CD4-positive, CD25-positive, alpha-beta regulatory T cell (primary cell): ENCODE results near the gene NUAK1. TPM values are rescaled to one million over a fixed set of nuclear protein-coding genes. Genes with fewer than 3 reads are reported as not detected.

Source experiments
- ATAC-seq, 2 donors: fragments of 150-1000 bp; cut with Tn5 transposase; one replicate each; pipeline ENCODE4 v1.10.0; 2021; ENCODE audit warnings: low read depth in 2 of 2, moderate number of reproducible peaks in 2 of 2, moderate library complexity in 1 of 2
- DNase-seq, 3 donors: peaks; one replicate each; pipeline versions ENCODE4 v3.0.0 to v3.0.0-alpha.2; 2012 to 2022; ENCODE audit warnings: mixed read lengths in 1 of 3
- H3K27ac ChIP-seq: one replicate; pipeline ENCODE4 v1.7.0; 2013; ENCODE audit warnings: mild to moderate bottlenecking, low read length; ENCODE audit not compliant: insufficient read depth, poor library complexity, severe bottlenecking
- H3K27me3 ChIP-seq: one replicate; pipeline ENCODE4 v1.7.0; 2013; ENCODE audit warnings: low read length; ENCODE audit not compliant: control insufficient read depth, insufficient read depth
- H3K36me3 ChIP-seq: one replicate; pipeline ENCODE4 v1.7.0; 2013; ENCODE audit warnings: mild to moderate bottlenecking, low read length, moderate library complexity; ENCODE audit not compliant: control insufficient read depth, insufficient read depth
- H3K4me1 ChIP-seq: 2 replicates; pipeline ENCODE4 v1.7.0; 2013; ENCODE audit warnings: mild to moderate bottlenecking, low read length; ENCODE audit not compliant: insufficient read depth, control insufficient read depth, poor library complexity, severe bottlenecking
- H3K4me3 ChIP-seq: one replicate; pipeline ENCODE4 v1.7.0; 2013; ENCODE audit warnings: low read depth, mild to moderate bottlenecking, low read length, moderate library complexity
- H3K9me3 ChIP-seq, 2 experiments: 1 replicate in 1 of 2; 2 replicates in 1 of 2; pipeline ENCODE4 v1.7.0; 2013; ENCODE audit warnings: low read length in 2 of 2, mild to moderate bottlenecking in 1 of 2, moderate library complexity in 1 of 2; ENCODE audit not compliant: control insufficient read depth in 2 of 2
- H3K27ac Mint-ChIP-seq, 3 donors: one replicate each; pipeline ENCODE4 v1.8.0; 2020 to 2022; ENCODE audit warnings: mild to moderate bottlenecking in 3 of 3, mixed read lengths in 3 of 3, moderate library complexity in 2 of 3
- H3K27me3 Mint-ChIP-seq: one replicate; pipeline ENCODE4 v1.8.0; 2022; ENCODE audit warnings: mild to moderate bottlenecking, mixed read lengths
- H3K36me3 Mint-ChIP-seq: one replicate; pipeline ENCODE4 v1.8.0; 2020; ENCODE audit warnings: mixed read lengths
- H3K4me1 Mint-ChIP-seq, 4 donors: one replicate each; pipeline ENCODE4 v1.8.0; 2020 to 2022; ENCODE audit warnings: mixed read lengths in 4 of 4, mild to moderate bottlenecking in 1 of 4
- H3K4me3 Mint-ChIP-seq, 4 donors: one replicate each; pipeline ENCODE4 v1.8.0; 2020 to 2022; ENCODE audit warnings: mild to moderate bottlenecking in 4 of 4, mixed read lengths in 4 of 4, moderate library complexity in 3 of 4
- H3K9me3 Mint-ChIP-seq, 7 donors: one replicate each; pipeline ENCODE4 v1.8.0; 2020 to 2022; ENCODE audit warnings: mixed read lengths in 7 of 7, mild to moderate bottlenecking in 3 of 7, moderate library complexity in 2 of 7
- polyA plus RNA-seq, 4 donors: library from polyadenylated mRNA; unstranded; fragments of 300-500 nt; fragmentation: Illumina TruSeq; gene quantifications; one replicate each; pipeline ENCODE4 v1.2.3, GENCODE V29; 2021
- total RNA-seq: library from RNA; stranded (reverse); gene quantifications from one replicate; pipeline ENCODE4 v1.2.3, GENCODE V29; 2022

NUAK1 gene
- total and polyA plus RNA-seq, 5 donors from 2014 or later, result not detected

DNA sequence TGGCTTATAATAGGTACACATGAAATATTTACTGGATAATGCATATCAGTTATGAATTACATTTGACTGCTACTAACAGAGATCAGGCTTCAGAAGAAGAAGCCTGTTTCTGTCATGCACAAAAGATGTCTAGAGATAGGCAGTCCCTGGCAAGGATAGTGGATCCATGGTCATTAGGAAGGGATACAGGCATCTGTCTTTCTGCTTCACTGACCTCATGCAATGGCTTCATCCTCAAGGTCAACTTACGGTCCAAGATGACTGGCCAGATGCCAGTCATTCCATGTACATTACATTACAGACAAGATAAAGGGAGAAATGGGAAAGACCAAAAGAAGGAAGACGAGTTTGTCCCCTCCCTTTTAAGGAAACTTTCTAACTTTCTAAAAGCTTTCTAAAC lies 94.0 kb downstream of the NUAK1 start:
- H3K36me3 Mint-ChIP-seq, result no peaks in the 10 kb centered on the region
- Histone ChIP-seq H3K4me1 (no peaks in the 10 kb centered on the region), H3K27ac (no peak overlapping the region), H3K36me3 (no peaks in the 10 kb centered on the region), H3K9me3 (no peaks in the 10 kb centered on the region), H3K27me3 (no peaks in the 10 kb centered on the region), H3K4me3 (no peak overlapping the region)
- no peaks in the 10 kb centered on the region for H3K4me1 Mint-ChIP-seq
- ATAC-seq, result no peak
- H3K27ac Mint-ChIP-seq, result no peak overlapping the region
- H3K4me3 Mint-ChIP-seq, result no peak overlapping the region
- DNase-seq, result no peak
- H3K9me3 Mint-ChIP-seq, result peaks cover 0 to 2% (median 0%) of the 10 kb centered on the region in 7 donors
- H3K27me3 Mint-ChIP-seq, result peaks cover 4% of the 10 kb centered on the region

GRCh38 chr12:106042037-106042436 lies 96.7 kb downstream of the NUAK1 start:
- no peak overlapping the region for H3K4me3 ChIP-seq
- H3K36me3 ChIP-seq, result no peaks in the 10 kb centered on the region
- no peaks in the 10 kb centered on the region for H3K27me3 ChIP-seq
- Mint-ChIP-seq H3K27ac (no peak overlapping the region), H3K27me3 (no peaks in the 10 kb centered on the region), H3K4me3 (no peak overlapping the region), H3K36me3 (no peaks in the 10 kb centered on the region), H3K9me3 (peaks cover 0 to 4% (median 0%) of the 10 kb centered on the region in 7 donors), H3K4me1 (no peaks in the 10 kb centered on the region)
- no peaks in the 10 kb centered on the region for H3K9me3 ChIP-seq
- DNase-seq (no peak), ATAC-seq (no peak)
- H3K27ac ChIP-seq, result no peak overlapping the region
- no peaks in the 10 kb centered on the region for H3K4me1 ChIP-seq

GRCh38 chr12:106040521-106040920 lies 98.2 kb downstream of the NUAK1 start:
- Histone ChIP-seq H3K4me1 (no peaks in the 10 kb centered on the region), H3K36me3 (no peaks in the 10 kb centered on the region), H3K27ac (no peak overlapping the region), H3K27me3 (no peaks in the 10 kb centered on the region), H3K9me3 (no peaks in the 10 kb centered on the region), H3K4me3 (no peak overlapping the region)
- H3K4me3 Mint-ChIP-seq, result no peak overlapping the region
- no peaks in the 10 kb centered on the region for H3K4me1 Mint-ChIP-seq
- no peaks in the 10 kb centered on the region for H3K27me3 Mint-ChIP-seq
- peak overlapping the region in 1 of 3 donors; percentile 20 for H3K27ac Mint-ChIP-seq
- DNase-seq (no peak), ATAC-seq (no peak)
- no peaks in the 10 kb centered on the region for H3K36me3 Mint-ChIP-seq
- peaks cover 0 to 4% (median 0%) of the 10 kb centered on the region in 7 donors for H3K9me3 Mint-ChIP-seq

DNA sequence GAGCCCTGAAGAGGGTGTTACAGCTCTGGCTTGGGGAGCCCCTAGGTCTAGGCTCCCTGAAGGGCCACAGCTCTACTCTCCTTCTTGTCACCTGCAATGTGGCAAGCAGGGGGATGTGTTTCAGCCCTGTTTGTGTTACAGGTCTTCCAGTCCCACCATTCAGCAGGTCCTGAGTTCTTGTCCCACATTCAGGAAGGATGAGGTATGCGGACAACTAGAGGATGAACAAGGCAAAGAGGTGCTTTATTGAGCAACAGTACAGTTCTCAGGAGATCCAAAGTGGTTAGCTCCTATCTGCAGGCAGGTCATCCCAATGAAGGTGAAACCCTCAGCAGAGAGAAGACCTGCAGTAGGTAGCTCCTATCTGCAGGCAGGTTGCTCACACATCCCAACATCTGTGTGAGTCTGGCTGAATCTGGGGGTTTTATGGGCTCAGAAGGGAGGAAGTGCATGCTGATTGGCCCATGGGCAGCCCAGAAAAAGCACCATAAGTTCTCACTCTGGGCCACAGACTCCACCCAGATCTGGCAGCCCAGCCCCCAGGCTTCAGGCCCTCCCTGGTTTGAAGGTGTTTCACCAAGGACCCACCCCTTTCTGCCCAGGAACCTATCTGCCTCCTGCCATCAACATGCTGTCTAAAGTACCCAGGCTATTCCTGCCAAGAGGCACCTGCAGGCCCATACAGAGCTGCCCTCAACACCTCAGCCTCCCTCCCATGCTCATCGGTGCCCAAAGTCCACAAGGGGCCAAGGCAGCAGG lies 98.9 kb downstream of the NUAK1 start:
- Mint-ChIP-seq H3K27ac (no peak overlapping the region), H3K9me3 (peaks cover 0 to 4% (median 0%) of the 10 kb centered on the region in 7 donors), H3K27me3 (no peaks in the 10 kb centered on the region), H3K4me1 (no peaks in the 10 kb centered on the region), H3K4me3 (no peak overlapping the region), H3K36me3 (no peaks in the 10 kb centered on the region)
- ATAC-seq (no peak), DNase-seq (no peak)
- Histone ChIP-seq H3K27ac (no peak overlapping the region), H3K4me3 (no peak overlapping the region), H3K27me3 (no peaks in the 10 kb centered on the region), H3K4me1 (no peaks in the 10 kb centered on the region), H3K9me3 (no peaks in the 10 kb centered on the region), H3K36me3 (no peaks in the 10 kb centered on the region)

GRCh38 chr12:106039242-106039641 lies 99.5 kb downstream of the NUAK1 start:
- Histone ChIP-seq H3K4me1 (no peaks in the 10 kb centered on the region), H3K9me3 (no peaks in the 10 kb centered on the region), H3K36me3 (no peaks in the 10 kb centered on the region), H3K4me3 (no peak overlapping the region), H3K27me3 (no peaks in the 10 kb centered on the region), H3K27ac (no peak overlapping the region)
- H3K9me3 Mint-ChIP-seq, result peaks cover 0 to 4% (median 0%) of the 10 kb centered on the region in 7 donors
- no peaks in the 10 kb centered on the region for H3K4me1 Mint-ChIP-seq
- DNase-seq (no peak), ATAC-seq (no peak)
- H3K27ac Mint-ChIP-seq, result no peak overlapping the region
- H3K36me3 Mint-ChIP-seq, result no peaks in the 10 kb centered on the region
- H3K27me3 Mint-ChIP-seq, result no peaks in the 10 kb centered on the region
- H3K4me3 Mint-ChIP-seq, result no peak overlapping the region

- Histone ChIP-seq H3K4me3 (no peak overlapping the region), H3K27me3 (no peaks in the 10 kb centered on the region), H3K9me3 (no peaks in the 10 kb centered on the region), H3K27ac (no peak overlapping the region), H3K4me1 (no peaks in the 10 kb centered on the region), H3K36me3 (no peaks in the 10 kb centered on the region)
- Mint-ChIP-seq H3K27ac (no peak overlapping the region), H3K36me3 (no peaks in the 10 kb centered on the region), H3K4me1 (no peaks in the 10 kb centered on the region), H3K4me3 (no peak overlapping the region), H3K27me3 (no peaks in the 10 kb centered on the region), H3K9me3 (peaks cover 0 to 4% (median 0%) of the 10 kb centered on the region in 7 donors)
- ATAC-seq (no peak), DNase-seq (no peak)
Measured at GRCh38 chr12:106037524-106038298, 101.0 kb downstream of the NUAK1 start.

GRCh38 chr12:106035421-106035820 lies 103.3 kb downstream of the NUAK1 start:
- no peak overlapping the region for H3K27ac Mint-ChIP-seq
- no peak overlapping the region for H3K27ac ChIP-seq
- H3K27me3 Mint-ChIP-seq, result no peaks in the 10 kb centered on the region
- no peaks in the 10 kb centered on the region for H3K4me1 ChIP-seq
- no peak for ATAC-seq
- no peak overlapping the region for H3K4me3 ChIP-seq
- no peaks in the 10 kb centered on the region for H3K36me3 Mint-ChIP-seq
- H3K27me3 ChIP-seq, result no peaks in the 10 kb centered on the region
- DNase-seq, result no peak
- no peaks in the 10 kb centered on the region for H3K4me1 Mint-ChIP-seq
- peaks cover 0 to 4% (median 0%) of the 10 kb centered on the region in 7 donors for H3K9me3 Mint-ChIP-seq
- no peak overlapping the region for H3K4me3 Mint-ChIP-seq
- no peaks in the 10 kb centered on the region for H3K36me3 ChIP-seq
- no peaks in the 10 kb centered on the region for H3K9me3 ChIP-seq
